ENCODE results near the gene ADCY7.

The ADCY7 gene

DNA sequence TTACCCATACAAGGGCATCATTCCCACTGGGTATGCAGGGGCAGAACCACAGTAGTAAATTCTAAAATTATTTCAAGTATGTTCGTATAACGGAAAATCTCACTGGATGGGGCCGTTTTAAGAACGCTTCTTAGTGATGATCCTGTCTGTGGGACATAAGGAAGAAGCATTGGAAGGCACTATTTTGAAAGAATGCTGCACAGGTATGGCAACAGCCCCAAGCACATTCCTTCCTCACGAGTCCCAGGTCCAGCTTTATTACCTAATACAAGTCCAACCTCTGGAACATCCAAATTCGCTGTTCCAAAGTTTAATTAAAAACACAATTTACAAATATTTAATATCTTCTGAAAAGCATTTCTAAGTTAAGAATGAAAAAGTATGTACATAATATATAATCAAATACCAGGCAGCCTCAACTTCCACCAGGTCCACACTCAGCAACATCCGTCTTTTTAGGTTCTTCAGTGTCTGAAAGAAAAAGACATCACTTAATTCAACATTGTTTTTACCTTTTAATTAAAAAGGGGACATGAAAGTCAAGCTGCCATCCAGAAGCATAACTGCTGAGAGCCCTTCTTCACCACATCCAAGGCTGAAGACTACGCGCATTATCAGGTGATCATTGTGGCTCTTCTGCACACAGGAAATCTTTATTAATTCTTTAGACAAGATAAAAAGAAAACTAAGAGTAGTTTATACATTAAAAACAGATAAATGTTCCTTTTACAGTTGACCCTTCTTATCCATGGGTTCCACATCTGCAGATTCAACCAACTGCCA lies 52.6 kb downstream of the ADCY7 start:
- TF ChIP-seq POLR2A (IDR thresholded peaks at IDR 0.05; ENCODE audit: low read depth, low read length), result no peak
- DNase-seq (ENCODE audit: insufficient read length, low spot score) (no peak), FAIRE-seq (no peak)

DNA sequence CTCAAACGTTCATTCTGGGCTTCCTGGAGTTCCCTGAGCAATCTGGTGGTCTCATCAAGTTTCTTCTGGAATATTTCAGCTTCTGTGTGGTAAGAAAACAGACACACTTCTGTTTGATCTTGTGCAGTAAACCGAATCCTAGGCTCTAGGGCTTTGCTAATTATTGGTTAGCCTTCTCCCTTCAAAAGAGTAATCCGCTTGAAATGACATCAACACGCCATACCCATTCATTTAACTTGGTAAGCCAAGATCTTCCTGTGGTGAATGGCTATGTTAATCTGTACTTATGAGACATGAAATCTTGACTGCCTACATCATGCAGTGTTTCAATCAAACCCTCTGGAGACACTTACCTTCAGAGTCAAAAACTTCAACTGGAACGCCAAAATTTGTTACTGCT lies 54.0 kb downstream of the ADCY7 start:
- DNase-seq (ENCODE audit: insufficient read length, low spot score) (no peak), FAIRE-seq (no peak)
- TF ChIP-seq POLR2A (IDR thresholded peaks at IDR 0.05; ENCODE audit: low read depth, low read length), result no peak

DNA sequence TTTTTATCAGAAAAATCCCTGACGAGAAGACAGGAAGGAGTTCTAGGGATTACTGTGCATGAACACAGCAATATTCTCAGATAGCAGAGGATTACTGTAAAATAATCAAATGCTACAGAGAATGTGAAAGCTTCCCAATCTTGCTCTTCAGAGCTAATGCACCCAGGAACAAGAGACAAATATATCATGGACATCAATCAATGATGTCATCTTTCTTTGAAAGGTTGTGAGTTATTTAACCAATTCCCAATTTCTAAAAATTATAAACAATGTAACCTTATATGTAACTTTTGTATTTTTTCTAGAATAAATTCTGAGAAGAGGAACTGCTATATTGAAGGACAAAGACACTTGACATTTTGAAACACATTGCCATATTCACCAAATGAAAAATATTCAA lies 56.0 kb downstream of the ADCY7 start:
- no peak for TF ChIP-seq POLR2A (IDR thresholded peaks at IDR 0.05; ENCODE audit: low read depth, low read length)
- no peak for FAIRE-seq
- no peak for DNase-seq (ENCODE audit: insufficient read length, low spot score)

- DNase-seq (ENCODE audit: insufficient read length, low spot score) (no peak), FAIRE-seq (peak; percentile 57)
- no peak for TF ChIP-seq POLR2A (IDR thresholded peaks at IDR 0.05; ENCODE audit: low read depth, low read length)
Measured at GRCh38 chr16:50323335-50324011, 57.1 kb downstream of the ADCY7 start.

GRCh38 chr16:50324345-50324744 lies 58.0 kb downstream of the ADCY7 start:
- no peak for FAIRE-seq
- TF ChIP-seq POLR2A (IDR thresholded peaks at IDR 0.05; ENCODE audit: low read depth, low read length), result no peak
- DNase-seq (ENCODE audit: insufficient read length, low spot score), result no peak

- no peak for DNase-seq (ENCODE audit: insufficient read length, low spot score)
- no peak for TF ChIP-seq POLR2A (IDR thresholded peaks at IDR 0.05; ENCODE audit: low read depth, low read length)
- FAIRE-seq, result no peak
Measured at GRCh38 chr16:50326264-50326663, 59.9 kb downstream of the ADCY7 start.

DNA sequence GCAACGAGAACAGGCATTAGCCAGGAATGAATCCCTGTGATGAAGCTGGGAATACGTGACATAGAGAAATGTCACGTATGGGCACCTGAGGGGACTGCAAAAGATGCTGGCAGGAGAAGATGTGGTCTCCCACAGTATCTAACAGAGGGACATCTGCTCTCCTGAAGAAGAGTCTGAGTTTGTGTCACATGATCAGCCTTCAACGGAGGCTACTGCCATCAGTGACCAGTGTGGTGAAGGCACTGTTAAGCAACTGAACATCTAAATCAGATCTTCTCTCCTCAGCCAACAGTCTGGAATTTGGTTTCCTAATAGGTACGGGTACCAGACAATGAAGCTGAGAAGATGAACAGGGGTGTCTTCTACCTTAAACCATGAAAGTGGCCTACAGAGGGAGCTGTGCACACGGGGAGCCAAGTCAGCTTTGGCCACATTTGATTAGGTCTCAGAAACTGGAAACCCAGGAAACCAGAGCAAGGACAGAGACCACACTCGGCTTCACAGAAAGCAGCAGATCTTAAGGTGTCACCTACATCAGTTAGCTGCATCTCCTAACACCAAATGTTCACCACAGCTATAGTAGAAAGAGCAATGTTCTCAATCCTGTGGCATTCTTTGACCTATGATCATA lies 60.6 kb downstream of the ADCY7 start:
- FAIRE-seq, result no peak
- no peak for DNase-seq (ENCODE audit: insufficient read length, low spot score)
- TF ChIP-seq POLR2A (IDR thresholded peaks at IDR 0.05; ENCODE audit: low read depth, low read length), result no peak

DNA sequence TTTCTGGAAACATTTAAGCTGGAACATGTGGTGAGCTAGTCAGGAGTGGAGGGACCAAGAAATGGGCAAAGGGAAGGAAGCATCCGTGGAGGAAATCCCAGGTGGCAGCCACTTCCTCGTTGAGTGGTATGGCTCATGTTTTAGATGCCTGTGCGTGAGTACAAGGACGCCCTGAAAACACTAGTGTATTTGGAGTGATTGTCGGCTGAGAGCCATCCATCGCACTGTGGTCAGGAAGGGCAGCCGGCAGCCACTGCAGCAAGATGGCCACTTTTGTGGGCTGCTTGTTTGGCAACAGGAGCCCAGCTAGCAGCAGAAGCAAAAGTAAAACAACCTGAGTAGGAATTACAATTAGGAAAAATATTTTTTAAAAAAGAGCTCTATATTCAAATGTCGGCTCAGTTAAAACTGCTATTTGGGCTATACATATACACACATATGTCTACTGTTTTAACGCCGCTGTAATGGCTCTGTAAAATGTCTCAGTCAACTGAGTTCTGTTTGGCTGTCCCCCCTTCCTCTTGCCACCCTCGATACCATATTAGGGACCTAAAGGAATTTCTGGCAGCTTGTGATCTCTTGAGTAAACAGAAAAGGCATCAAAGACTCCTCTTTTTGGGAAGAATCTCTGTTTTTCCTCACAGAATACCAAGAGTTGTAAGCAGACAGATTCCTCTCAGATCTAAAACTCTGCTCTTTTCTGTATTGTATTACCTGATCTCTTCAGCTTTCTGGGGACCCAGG lies 63.3 kb downstream of the ADCY7 start:
- no peak for DNase-seq (ENCODE audit: insufficient read length, low spot score)
- FAIRE-seq, result no peak
- TF ChIP-seq POLR2A (IDR thresholded peaks at IDR 0.05; ENCODE audit: low read depth, low read length), result no peak

- FAIRE-seq (no peak), DNase-seq (ENCODE audit: insufficient read length, low spot score) (no peak)
- TF ChIP-seq POLR2A (IDR thresholded peaks at IDR 0.05; ENCODE audit: low read depth, low read length), result no peak
Measured at GRCh38 chr16:50331570-50331969, 65.2 kb downstream of the ADCY7 start.

- no peak for DNase-seq (ENCODE audit: insufficient read length, low spot score)
- no peak for FAIRE-seq
- TF ChIP-seq POLR2A (IDR thresholded peaks at IDR 0.05; ENCODE audit: low read depth, low read length), result no peak
Measured at GRCh38 chr16:50332599-50332998, 66.2 kb downstream of the ADCY7 start.

DNA sequence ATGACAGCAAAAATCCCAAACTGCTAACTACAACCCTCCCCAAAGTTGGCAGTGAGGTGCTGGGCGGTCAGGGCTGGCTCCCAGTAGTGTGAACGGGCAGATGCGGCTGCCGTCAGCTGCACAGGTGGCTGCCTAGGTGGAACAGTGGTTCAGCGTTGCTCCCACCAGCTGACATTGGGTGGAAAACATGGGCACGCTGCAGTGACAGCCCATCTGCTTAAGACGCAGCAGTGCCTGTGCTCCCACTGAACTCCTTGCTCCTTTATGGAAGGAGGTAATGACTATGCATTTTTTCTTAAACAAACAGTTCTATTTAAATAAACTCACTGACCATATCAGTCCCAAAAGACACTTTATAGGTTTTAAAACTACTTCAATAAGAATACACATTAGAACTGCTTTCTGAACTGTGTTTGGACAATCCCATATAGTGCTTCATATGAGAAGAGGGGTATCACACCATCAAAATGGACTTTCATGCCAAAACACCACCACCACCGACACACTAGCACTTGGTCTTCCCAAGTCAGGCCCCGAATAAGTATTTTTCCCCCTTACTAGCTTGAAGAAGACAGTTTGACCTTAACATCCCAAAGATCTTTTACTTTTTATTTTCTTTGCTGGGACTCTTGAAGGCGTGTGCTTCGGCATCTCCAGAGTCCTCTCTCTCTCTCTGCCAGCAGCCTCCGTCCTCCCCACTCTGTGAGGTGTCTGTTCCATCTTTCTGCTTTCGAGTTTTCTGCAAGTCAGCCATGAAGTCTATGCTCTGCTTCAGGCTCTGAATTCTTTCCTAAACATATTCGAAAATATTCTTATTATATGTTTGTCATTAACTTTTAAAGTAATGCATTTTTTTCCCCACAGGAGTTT lies 68.0 kb downstream of the ADCY7 start:
- no peak for FAIRE-seq
- TF ChIP-seq POLR2A (IDR thresholded peaks at IDR 0.05; ENCODE audit: low read depth, low read length), result no peak
- no peak for DNase-seq (ENCODE audit: insufficient read length, low spot score)

GRCh38 chr16:50335196-50335958 lies 69.0 kb downstream of the ADCY7 start:
- TF ChIP-seq POLR2A (IDR thresholded peaks at IDR 0.05; ENCODE audit: low read depth, low read length), result no peak
- no peak for DNase-seq (ENCODE audit: insufficient read length, low spot score)
- peak; percentile 52 for FAIRE-seq
